Stimulated activated CD4-positive, alpha-beta T cell treated with anti-CD3 and anti-CD28 coated beads, Interleukin-2, amount 100 ng/mL, for 4 hours (primary cell): ENCODE results near the gene SLC8A1.

Experiments used
- DNase-seq: peaks from one replicate; pipeline ENCODE4 v3.0.0-alpha.2; 2020; ENCODE audit warnings: low read depth

Gene SLC8A1

DNA sequence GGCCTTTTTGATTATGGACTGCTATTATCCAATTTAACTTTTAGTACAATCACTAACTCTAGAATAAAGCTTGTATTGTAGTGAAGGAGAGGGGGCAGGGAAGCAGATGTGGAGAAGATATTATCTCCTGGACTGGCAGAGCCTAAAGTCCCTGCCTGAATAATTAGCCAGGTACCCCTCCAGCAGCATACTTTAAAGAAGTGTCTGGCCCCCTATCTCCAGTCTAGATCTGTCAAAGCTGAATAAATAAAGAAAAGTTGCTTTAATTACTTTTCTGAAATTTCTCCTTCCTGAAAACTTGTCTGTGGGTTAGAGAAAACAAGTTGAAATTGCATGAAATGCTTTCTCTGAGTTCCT, 258.2 kb downstream of the SLC8A1 start:
- DNase-seq = no peak

- DNase-seq = no peak
Observed at GRCh38 chr2:40192864-40193669, 258.8 kb downstream of the SLC8A1 start.

GRCh38 chr2:40190457-40190856, 261.4 kb downstream of the SLC8A1 start:
- DNase-seq = no peak

DNA sequence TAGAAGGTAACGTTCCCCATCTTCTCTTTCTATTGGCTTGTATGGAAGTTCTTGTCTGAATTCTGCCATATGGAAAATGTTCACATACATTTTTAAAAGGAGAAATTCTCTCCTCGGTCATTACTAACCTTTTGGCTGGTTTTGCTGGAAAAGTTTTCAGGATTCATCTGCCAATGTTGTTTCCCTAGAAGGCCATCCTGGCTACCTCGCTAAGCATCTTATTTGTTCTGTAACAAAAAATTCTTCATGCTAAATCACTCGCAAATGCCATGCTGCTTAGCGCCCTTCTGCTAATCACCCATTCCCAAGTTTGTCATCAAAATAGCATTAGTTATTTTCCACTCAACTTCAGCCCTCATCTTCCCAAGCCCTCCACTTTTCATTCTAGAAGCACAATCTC, 262.0 kb downstream of the SLC8A1 start:
- no peak for DNase-seq

GRCh38 chr2:40187054-40187453, 264.8 kb downstream of the SLC8A1 start:
- no peak for DNase-seq

- no peak for DNase-seq
Observed at GRCh38 chr2:40184551-40184950, 267.3 kb downstream of the SLC8A1 start.

GRCh38 chr2:40181855-40182254, 270.0 kb downstream of the SLC8A1 start:
- DNase-seq = no peak

GRCh38 chr2:40179801-40180200, 272.1 kb downstream of the SLC8A1 start:
- DNase-seq = no peak

DNA sequence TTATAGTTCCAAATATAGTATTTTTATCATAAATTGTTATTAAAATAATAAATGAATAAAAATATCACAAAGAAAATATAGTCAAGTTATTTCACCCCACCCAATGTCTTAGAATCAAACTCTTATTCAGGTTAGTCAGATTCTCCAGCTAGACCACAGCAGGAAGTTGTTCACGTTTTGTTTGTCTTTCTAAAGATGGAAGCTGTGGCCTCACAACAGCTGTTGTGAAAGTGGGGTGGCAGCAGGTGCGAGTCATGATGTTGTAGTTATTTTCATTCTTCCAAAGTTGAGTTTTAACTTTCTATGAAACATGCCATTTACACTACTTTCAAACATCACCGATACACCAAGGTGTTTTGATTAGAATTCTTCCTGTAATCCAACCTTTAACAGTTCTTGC, 272.9 kb downstream of the SLC8A1 start:
- no peak for DNase-seq

DNA sequence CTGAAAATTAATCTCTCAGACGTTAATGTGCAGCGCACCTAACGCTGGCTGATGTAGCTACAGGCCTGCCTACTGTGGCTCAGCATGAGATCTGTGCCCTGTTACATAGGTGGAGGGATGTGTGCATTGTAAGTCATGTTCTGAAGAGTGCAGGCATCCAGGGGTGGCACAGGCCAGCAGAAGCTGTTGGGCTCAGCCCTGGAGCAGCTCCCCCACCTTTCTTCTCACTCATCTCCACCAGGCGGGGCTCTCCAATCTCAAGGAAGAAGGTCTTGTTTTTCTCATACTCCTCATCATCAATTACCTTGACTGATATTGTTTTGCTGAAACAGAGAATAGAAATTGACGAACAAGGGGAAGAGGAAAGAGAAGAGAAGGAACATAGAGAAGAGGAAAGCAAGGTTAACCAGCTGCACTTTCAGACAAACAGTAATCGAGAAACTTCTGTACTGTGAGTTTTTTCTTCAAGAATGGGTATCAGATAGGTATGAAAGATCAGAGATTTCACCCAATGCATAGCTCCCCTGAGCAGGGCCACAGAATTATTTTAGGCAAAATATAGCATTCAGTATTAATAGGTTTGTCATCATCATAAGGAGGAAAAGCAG, 273.6 kb downstream of the SLC8A1 start:
- DNase-seq = no peak

- no peak for DNase-seq
Observed at GRCh38 chr2:40177366-40177765, 274.5 kb downstream of the SLC8A1 start.

DNA sequence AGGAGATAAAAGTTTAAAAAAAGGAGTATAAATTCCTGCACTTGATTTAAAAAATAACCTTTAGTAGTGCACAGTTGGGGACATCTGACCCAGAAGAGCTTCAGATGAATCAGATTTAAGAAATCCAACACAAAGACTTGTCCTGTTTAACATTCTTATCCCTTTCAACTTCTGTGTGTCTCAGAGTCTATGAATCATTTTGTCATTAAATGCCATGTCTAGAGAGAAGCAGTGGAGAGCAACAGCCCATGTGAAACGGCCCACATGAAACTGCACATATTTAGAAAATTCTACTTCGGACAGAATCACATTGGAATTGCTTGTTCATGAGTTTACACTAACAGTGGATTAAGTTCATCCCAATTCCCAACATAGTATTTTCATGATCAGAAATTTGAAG, 278.6 kb downstream of the SLC8A1 start:
- no peak for DNase-seq

- DNase-seq = no peak
Observed at GRCh38 chr2:40169856-40170255, 282.0 kb downstream of the SLC8A1 start.

DNA sequence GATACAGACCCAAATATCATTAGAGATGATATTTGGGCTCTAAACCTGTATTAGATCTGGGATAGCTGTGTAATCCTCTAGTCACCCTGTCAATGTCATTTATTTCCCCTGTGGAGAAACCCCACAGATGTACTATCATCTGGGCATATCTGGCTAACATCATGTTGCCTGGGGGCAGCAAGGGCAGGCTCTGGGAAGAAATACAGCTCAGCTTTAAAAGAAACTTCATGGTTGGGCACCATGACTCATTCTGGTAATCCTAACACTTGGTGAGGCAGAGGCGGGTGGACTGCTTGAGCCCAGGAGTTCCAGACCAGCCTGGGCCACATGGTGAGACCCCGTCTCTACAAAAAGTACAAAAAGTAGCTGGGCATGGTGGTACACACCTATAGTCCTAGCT, 282.5 kb downstream of the SLC8A1 start:
- no peak for DNase-seq

DNA sequence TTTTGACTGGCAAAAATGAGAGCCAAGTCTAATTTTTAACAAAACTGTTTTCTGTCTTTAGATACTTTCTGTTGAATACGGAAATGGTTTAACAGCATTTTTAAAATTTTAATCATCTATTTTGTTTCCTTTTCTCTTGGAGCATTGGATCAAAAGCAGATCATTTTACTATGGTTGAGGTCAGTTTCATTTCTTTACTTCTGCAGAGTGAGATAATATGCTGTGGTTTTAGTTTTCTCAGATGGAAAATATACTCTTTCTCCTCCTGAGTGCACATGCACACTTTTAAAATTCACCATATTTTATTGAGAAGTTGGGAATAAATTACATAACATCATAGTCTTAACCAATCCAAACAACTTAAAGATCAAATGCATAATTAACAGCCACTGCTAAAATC, 283.3 kb downstream of the SLC8A1 start:
- DNase-seq = no peak

DNA sequence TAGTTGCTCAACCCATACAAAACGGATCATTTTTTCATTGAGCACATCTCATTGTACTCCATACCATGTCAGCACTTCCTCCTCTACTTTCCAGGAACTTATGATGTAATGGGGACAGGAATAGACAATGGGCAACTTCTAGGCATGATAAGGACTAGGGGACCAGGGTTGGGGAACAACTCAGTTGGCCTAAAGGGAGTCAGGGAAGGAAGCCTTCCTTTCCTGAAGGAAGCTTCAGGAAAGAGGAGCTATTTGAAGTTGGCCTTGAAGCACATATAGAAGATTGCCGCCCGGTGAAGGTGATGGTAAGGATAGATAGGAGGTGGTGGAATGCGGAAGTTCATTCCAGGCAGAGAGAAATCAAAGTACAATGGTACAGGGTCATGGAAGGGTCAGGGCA, 283.9 kb downstream of the SLC8A1 start:
- DNase-seq = no peak

DNA sequence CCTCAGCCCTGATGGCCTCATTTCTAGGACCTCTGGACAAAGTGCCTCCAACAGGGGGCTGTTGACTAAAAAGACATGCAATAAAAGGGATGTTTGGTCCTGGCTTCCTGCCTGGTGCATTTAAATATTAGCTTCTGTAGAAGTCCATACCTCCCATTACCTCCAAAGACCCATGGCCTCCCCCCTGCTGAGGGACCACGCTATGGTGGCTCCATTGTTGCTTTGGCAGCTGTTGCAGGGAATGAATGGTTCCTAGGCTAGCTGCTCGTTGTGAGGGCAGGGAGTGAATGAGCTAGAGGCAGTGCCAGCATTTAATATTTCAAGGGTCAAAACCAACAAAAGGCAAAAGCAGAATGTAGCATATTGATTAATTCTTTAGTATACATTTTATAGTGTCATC, 285.9 kb downstream of the SLC8A1 start:
- DNase-seq = no peak

DNA sequence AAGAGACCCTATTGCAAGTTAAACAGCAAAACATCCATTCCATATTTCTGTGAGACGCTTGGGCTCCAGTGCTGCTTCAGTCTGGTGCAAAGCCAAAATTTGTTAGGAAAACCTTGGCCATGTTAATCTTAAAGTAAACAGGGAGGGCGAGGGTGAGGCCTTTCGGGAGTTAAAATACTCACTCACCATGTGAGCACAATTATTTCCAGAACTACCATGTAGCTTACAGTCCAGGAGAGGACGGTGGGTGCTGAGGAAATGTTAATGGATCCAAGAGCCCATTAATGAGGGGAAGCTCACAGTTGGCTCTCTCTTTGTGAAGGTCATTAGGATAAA, 286.4 kb downstream of the SLC8A1 start:
- no peak for DNase-seq

DNA sequence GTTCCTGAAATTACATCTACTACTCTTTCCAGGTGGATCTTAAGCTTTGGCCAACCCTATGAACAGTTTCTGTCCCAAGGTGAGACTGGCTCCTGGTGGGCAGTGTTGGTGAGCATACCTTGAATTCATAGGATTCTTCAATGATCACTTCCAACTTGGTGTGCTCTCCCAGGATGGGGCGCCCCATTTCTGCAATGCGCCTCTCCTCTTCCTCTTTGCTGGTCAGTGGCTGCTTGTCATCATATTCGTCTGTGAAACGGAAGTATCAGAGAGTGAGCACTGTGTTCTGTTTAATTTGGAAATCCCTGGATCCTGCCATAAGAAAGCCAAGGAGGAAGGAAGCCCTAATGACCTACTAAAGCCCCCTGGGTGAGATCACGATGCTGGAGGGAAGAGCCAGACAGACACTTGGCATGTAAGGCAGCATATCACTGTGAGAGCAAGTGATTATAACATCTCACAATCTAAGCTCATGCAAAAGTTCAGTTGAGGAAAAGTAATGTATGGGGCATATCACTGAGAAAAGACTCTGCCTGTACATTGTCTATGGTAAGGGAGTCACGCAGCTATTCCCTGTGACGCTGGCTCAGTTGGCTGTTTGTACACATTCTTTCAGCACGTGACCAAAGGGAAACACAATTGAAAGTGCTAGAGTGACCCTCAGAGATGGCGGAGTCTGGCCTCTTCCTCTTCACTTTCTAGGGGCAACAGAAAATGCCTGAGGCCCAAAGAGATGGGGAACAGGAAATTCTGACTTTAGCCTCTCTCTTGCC, 287.0 kb downstream of the SLC8A1 start:
- DNase-seq = no peak

DNA sequence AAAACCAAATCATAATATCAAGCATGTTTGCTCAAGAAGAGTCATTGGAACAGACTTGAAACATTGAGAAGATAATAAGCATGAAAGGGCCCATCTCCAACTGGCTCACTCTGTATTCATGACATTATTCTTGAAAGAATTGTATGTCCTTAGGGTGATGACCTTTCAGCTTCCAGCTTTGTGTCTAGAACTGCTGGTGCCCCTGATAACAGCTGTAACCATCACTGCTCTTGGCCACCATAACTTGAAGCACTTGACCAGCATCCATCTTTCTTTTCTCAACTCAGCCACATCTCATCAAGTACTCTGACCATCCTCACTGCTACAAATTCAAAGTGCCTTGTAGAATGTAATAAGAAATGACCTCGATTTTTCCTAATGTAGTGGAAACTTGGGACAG, 289.9 kb downstream of the SLC8A1 start:
- no peak for DNase-seq

- DNase-seq = no peak
Observed at GRCh38 chr2:40160751-40161218, 291.1 kb downstream of the SLC8A1 start.

GRCh38 chr2:40159333-40159732, 292.6 kb downstream of the SLC8A1 start:
- DNase-seq = no peak

- no peak for DNase-seq
Observed at GRCh38 chr2:40158781-40159180, 293.1 kb downstream of the SLC8A1 start.
